Measurements from ENCODE around the gene OR52N1.

The OR52N1 gene

GRCh38 chr11:5737670-5738392 is 53.2 kb downstream of the OR52N1 start:
- TF ChIP-seq, protein P1, sequence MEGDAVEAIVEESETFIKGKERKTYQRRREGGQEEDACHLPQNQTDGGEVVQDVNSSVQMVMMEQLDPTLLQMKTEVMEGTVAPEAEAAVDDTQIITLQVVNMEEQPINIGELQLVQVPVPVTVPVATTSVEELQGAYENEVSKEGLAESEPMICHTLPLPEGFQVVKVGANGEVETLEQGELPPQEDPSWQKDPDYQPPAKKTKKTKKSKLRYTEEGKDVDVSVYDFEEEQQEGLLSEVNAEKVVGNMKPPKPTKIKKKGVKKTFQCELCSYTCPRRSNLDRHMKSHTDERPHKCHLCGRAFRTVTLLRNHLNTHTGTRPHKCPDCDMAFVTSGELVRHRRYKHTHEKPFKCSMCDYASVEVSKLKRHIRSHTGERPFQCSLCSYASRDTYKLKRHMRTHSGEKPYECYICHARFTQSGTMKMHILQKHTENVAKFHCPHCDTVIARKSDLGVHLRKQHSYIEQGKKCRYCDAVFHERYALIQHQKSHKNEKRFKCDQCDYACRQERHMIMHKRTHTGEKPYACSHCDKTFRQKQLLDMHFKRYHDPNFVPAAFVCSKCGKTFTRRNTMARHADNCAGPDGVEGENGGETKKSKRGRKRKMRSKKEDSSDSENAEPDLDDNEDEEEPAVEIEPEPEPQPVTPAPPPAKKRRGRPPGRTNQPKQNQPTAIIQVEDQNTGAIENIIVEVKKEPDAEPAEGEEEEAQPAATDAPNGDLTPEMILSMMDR (IDR thresholded peaks at IDR 0.05; ENCODE audit: control extremely low read depth, extremely low read depth, low read depth, missing control alignments): no peak
- no peak for DNase-seq (ENCODE audit: extremely low spot score)
- POLR2A ChIA-PET: no interaction called here
- CTCF ChIA-PET: interaction anchor here (1.2 to 3.2 kb wide), 2 partner anchors 12 to 60 kb away, joined by 3 to 11 read pairs; no protein-coding TSS in a partner anchor

GRCh38 chr11:5737091-5737490 is 54.0 kb downstream of the OR52N1 start:
- TF ChIP-seq, protein P1 (IDR thresholded peaks at IDR 0.05; ENCODE audit: control extremely low read depth, extremely low read depth, low read depth, missing control alignments): no peak
- ChIA-PET CTCF (interaction anchor here (1.2 to 3.2 kb wide), 2 partner anchors 11 to 59 kb away, joined by 3 to 11 read pairs; no protein-coding TSS in a partner anchor), POLR2A (no interaction called here)
- no peak for DNase-seq (ENCODE audit: extremely low spot score)
